Ovary (tissue), 9 donors: ENCODE data around the gene BAIAP2L1. TPM values are rescaled to one million over a fixed set of nuclear protein-coding genes. Genes with fewer than 3 reads are reported as not detected.

Source experiments
- DNase-seq, 5 donors: peaks; one replicate each; pipeline ENCODE4 v3.0.0-alpha.2; 2019 to 2020
- H3K27ac ChIP-seq, 2 donors: fragments of 200-600 bp; one replicate each; pipeline versions ENCODE4 v1.5.1 to v1.8.0; 2019 to 2022
- H3K27me3 ChIP-seq: fragments of 200-600 bp; one replicate; pipeline ENCODE4 v1.8.0; 2022
- H3K36me3 ChIP-seq: fragments of 200-600 bp; sonication (generic); one replicate; pipeline ENCODE4 v1.5.1; 2019
- H3K4me1 ChIP-seq: one replicate; pipeline ENCODE4 v1.8.1; 2013; ENCODE audit warnings: mild to moderate bottlenecking, moderate library complexity; ENCODE audit not compliant: insufficient read depth
- H3K4me3 ChIP-seq: fragments of 200-600 bp; sonication (generic); one replicate; pipeline ENCODE4 v1.5.1; 2017
- H3K9me3 ChIP-seq, 2 donors: fragments of 200-600 bp in 1 of 2; sonication (generic) in 1 of 2; one replicate each; pipeline versions ENCODE4 v1.5.1 to v1.8.1; 2013 to 2019; ENCODE audit warnings: mild to moderate bottlenecking in 1 of 2, moderate library complexity in 1 of 2
- EP300 ChIP-seq: sonication (generic); formaldehyde crosslinking; IDR thresholded peaks from one replicate; pipeline ENCODE4 v1.6.1; 2017; ENCODE audit warnings: antibody characterized with exemption
- POLR2A ChIP-seq: fragments of 450-650 bp; IDR thresholded peaks from one replicate; pipeline ENCODE4 v1.6.1; 2017; ENCODE audit warnings: antibody characterized with exemption, mild to moderate bottlenecking, moderate library complexity
- WGBS, 3 donors: extraction: QIAGEN DNeasy Blood & Tissue Kit in 1 of 3; methylation state at CpG; one replicate each; pipeline versions ENCODE4 v1.1.5 to v1.1.7; 2013 to 2017; 5-methylcytosine and 5-hydroxymethylcytosine counted together
- intact Hi-C, 4 donors: fragments of 100-400 bp; cut with DNase I; formaldehyde crosslinking; loops; one replicate each; pipeline versions ENCODE4 v1.11.0 to v1.15.1; 2022 to 2023
- polyA plus RNA-seq, 2 donors: library from polyadenylated mRNA; stranded (reverse); fragments of 200-250 nt in 1 of 2; fragments of 350-450 nt in 1 of 2; fragmentation: Illumina TruSeq in 1 of 2; extraction: RNeasy Lipid Tissue Mini Kit (QIAGEN cat#74804) in 1 of 2; gene quantifications; one replicate each; pipeline ENCODE4 v1.2.3, GENCODE V29; 2013 to 2014
- total RNA-seq, 7 donors: library from RNA; depleted of rRNA in 2 of 7; stranded (reverse); fragments of >200 nt in 2 of 7; fragmentation: NEBNext Ultra II Directional in 3 of 7; extraction: Animal tissue kit (Norgen Biotek cat#: 25700) in 3 of 7; gene quantifications; one replicate each; pipeline versions ENCODE4 v1.1.0 to v1.2.4, GENCODE V29; 2016 to 2023
- TF ChIP-seq, protein P1 (sequence below), 3 donors: fragments of 450-650 bp in 2 of 3; fragments of 200-600 bp in 1 of 3; IDR thresholded peaks; one replicate each; pipeline versions ENCODE4 v1.5.1 to v1.8.0; 2016 to 2022; ENCODE audit warnings: antibody characterized with exemption in 3 of 3, mild to moderate bottlenecking in 1 of 3
- donor health status: DM: no; HTN: no; CAD: no; lungs with moderate emphysema.
- donor health status: DM: no; HTN: no; CAD: no.
- donor health status: Bipolar disorder and iron deficiency.
- donor health status: DM: yes; HTN: yes; CAD: no.
- donor health status: DM: no; HTN: no; CAD: no.
- donor health status: DM: yes; HTN: yes; CAD: no.

The BAIAP2L1 gene
- total and polyA plus RNA-seq, 9 donors = 0.73 to 7.9 (median 1.9) TPM

DNA sequence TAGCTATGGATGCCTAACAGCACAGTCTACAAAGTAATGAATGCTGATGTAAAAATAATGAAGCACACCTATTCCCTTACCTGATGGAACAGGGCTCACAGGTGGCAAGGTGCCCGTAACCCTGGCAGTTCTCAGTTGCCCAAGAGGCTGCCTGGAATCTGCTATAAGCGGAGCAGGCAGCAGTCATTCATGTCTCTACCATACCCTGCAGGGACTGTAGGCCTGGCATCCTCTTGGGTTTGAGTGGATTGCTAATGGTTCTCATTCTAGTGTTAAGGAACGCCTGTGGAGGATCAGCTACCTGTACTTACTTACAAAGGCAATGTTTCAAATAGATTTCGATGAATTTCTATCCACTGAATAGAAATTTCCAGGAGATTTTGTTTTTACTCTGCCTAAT, 38.4 kb downstream of the BAIAP2L1 start:
- intact Hi-C loops = no loop called here
- WGBS, 3 donors = 73 to 86% (median 84%) methylated on average over 4 of the region's 4 CpGs

DNA sequence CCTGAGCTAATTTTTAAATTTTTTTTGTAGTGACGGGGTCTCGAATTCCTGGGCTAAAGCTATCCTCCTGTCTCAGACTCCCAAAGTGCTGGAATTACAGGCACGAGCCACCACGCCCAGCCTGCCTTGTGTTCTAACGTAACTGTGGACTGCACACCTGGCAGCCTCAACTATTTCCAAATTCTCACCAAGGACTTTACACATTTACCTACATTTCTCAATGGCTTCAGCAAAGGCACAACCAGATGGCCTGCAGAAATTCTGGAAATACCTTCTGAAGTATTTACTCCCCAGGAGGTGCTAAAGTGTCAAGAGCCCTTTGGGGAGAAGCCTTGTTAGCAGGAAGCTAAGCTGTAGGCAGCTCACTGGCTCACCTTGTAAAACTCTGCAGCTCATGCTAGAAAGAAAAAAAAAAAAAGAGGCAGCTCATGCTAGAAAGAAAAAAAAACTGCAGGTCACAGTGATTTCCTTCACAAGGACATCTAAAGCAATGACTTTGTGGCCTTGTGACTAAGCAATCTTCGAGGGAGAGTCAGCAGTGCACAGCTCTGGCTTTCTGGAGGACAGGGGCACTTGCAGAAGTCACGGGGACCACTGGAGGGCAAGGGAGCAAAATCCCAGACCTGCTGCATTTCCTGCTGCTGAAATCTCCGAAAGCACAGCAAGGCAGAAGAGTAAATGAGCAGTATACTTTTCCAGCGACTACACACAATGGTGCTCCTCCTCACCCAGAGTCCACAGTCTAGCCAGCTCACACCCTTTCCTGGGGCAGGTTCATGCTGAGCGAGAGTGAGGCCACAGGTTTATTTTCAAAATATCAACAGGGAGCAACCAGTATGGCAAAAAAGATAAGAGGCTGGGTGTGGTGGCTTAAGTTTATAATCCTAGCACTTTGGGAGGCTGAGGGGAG, 40.4 kb downstream of the BAIAP2L1 start:
- H3K27me3 ChIP-seq = no peaks in the 10 kb centered on the region
- TF ChIP-seq, protein P1, sequence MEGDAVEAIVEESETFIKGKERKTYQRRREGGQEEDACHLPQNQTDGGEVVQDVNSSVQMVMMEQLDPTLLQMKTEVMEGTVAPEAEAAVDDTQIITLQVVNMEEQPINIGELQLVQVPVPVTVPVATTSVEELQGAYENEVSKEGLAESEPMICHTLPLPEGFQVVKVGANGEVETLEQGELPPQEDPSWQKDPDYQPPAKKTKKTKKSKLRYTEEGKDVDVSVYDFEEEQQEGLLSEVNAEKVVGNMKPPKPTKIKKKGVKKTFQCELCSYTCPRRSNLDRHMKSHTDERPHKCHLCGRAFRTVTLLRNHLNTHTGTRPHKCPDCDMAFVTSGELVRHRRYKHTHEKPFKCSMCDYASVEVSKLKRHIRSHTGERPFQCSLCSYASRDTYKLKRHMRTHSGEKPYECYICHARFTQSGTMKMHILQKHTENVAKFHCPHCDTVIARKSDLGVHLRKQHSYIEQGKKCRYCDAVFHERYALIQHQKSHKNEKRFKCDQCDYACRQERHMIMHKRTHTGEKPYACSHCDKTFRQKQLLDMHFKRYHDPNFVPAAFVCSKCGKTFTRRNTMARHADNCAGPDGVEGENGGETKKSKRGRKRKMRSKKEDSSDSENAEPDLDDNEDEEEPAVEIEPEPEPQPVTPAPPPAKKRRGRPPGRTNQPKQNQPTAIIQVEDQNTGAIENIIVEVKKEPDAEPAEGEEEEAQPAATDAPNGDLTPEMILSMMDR (IDR thresholded peaks at IDR 0.05) = no peak
- no peak overlapping the region for H3K4me3 ChIP-seq
- no peak overlapping the region for H3K27ac ChIP-seq
- intact Hi-C loops = no loop called here
- DNase-seq = no peak
- H3K9me3 ChIP-seq = no peaks in the 10 kb centered on the region
- H3K4me1 ChIP-seq = peaks cover 1% of the 10 kb centered on the region
- H3K36me3 ChIP-seq = no peaks in the 10 kb centered on the region
- 80 to 83% (median 82%) methylated on average over 10 of the region's 10 CpGs for WGBS, 3 donors

More for the DNA sequence above, 38.4 kb downstream of the BAIAP2L1 start:
- TF ChIP-seq, protein P1 (IDR thresholded peaks at IDR 0.05) = no peak
- no peak for TF ChIP-seq EP300
- TF ChIP-seq POLR2A = no peak
- H3K9me3 ChIP-seq = no peaks in the 10 kb centered on the region
- no peak overlapping the region for H3K4me3 ChIP-seq
- H3K27ac ChIP-seq = no peak overlapping the region
- H3K4me1 ChIP-seq = peaks cover 1% of the 10 kb centered on the region
- no peak for DNase-seq
- no peaks in the 10 kb centered on the region for H3K36me3 ChIP-seq
- H3K27me3 ChIP-seq = no peaks in the 10 kb centered on the region

DNA sequence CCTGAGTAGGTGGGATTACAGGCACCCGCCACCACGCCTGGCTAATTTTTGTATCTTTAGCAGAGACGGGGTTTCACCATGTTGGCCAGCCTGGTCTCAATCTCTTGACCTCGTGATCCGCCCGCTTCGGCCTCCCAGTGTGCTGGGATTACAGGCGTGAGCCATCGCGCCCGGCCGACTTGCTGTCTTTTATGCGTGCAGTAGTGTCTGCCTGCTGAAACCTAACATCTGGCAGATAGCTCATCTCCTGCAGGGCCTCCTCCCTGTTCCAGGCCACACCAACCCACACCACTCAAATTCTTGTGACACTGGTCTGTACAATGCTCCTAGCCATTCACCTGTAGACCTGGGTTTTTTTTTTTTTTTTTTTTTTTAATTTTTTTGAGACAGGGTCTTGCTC, 41.5 kb downstream of the BAIAP2L1 start:
- peaks cover 1% of the 10 kb centered on the region for H3K4me1 ChIP-seq
- intact Hi-C loops = no loop called here
- no peaks in the 10 kb centered on the region for H3K27me3 ChIP-seq
- H3K4me3 ChIP-seq = no peak overlapping the region
- 94 to 99% (median 97%) methylated on average over 13 of the region's 13 CpGs for WGBS, 3 donors
- no peak for DNase-seq
- H3K36me3 ChIP-seq = no peaks in the 10 kb centered on the region
- TF ChIP-seq POLR2A = no peak
- TF ChIP-seq EP300 = no peak
- TF ChIP-seq, protein P1 (IDR thresholded peaks at IDR 0.05) = no peak
- H3K9me3 ChIP-seq = no peaks in the 10 kb centered on the region
- no peak overlapping the region for H3K27ac ChIP-seq

DNA sequence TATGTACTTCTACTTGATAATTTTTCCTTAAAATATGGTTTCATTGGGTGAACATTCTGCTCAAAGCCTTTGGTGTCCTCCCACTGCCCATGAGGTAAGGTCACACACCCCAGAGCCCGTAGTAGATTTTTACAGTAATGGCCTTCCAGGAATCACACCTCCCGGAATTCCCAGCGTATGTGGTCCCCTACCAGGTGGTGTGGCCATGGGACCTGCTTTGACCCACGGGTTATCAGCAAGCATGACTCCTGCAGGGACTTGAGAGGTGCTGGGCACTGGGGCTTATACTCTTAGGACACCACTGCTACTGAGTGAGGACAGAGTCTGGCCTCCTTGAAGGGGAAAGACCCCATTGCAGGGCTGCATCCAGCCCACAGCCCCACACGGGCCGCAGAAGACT, 42.2 kb downstream of the BAIAP2L1 start:
- intact Hi-C loops = no loop called here
- Histone ChIP-seq H3K4me1 (peaks cover 1% of the 10 kb centered on the region), H3K27ac (no peak overlapping the region), H3K9me3 (no peaks in the 10 kb centered on the region), H3K36me3 (no peaks in the 10 kb centered on the region), H3K4me3 (no peak overlapping the region), H3K27me3 (no peaks in the 10 kb centered on the region)
- no peak for DNase-seq
- 94 to 95% (median 95%) methylated on average over 6 of the region's 6 CpGs for WGBS, 3 donors
- no peak for TF ChIP-seq POLR2A
- TF ChIP-seq, protein P1 (IDR thresholded peaks at IDR 0.05) = no peak
- TF ChIP-seq EP300 = no peak
